LHCN-M2 (cell line): Measurements from ENCODE around the gene TARDBP. TPM values are rescaled to one million over a fixed set of nuclear protein-coding genes. Genes with fewer than 3 reads are reported as not detected.
"Not testable (repeated sequence)": the region's sequence is repeated elsewhere in the genome, so short reads cannot be mapped to it uniquely, and the experiment has no call there.

Experiments
- DNase-seq: peaks from one replicate; pipeline ENCODE4 v3.0.0-alpha.2; 2012; ENCODE audit warnings: low read depth
- total RNA-seq: library from RNA; depleted of rRNA; stranded (reverse); fragments of >200 nt; gene quantifications from 2 replicates; pipeline ENCODE4 v1.2.3, GENCODE V29; 2014; rRNA removed

Gene TARDBP
- total RNA-seq, 1 experiment from 2014 or later: 61.0 TPM

DNA sequence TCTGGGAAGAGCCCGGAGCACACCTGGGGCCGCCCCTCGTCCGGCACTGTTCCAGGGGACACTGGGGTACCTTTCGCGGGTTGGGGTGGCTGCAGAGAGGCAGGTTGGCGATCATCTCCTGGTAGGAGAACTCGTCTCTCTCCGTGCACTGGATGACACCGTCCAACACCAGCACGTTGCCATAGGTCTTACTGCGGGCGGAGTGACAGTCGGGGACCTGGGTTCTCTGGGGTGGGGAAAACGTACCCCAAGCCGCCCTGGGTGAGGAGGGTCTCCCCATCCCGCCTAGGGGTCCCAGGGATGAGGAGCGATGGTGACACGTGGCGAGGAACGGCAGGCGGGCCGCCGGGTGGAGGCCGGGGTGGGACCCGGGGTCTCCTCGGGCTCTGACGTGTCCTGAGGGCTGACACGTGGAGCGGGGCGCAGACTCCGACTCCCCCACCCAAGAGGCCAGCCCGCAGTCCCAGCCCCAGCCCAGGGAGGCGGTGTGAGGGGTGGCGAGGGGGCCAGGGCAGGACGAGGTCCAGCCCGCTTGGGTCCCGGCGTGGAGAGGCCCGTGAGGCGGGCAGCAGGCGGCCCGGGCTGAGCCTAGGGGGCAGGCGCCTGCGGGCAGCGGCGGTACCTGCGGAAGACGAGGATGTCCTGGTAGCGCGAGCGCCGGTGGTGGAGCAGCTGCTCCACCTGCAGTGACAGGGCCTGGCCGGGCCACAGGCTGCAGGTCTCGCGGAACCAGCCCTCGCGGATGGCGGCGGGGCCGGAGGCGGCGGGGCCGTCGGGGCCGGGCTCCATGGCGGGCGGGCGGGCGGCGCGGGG lies 46.9 kb downstream of the TARDBP start:
- no peak for DNase-seq

DNA sequence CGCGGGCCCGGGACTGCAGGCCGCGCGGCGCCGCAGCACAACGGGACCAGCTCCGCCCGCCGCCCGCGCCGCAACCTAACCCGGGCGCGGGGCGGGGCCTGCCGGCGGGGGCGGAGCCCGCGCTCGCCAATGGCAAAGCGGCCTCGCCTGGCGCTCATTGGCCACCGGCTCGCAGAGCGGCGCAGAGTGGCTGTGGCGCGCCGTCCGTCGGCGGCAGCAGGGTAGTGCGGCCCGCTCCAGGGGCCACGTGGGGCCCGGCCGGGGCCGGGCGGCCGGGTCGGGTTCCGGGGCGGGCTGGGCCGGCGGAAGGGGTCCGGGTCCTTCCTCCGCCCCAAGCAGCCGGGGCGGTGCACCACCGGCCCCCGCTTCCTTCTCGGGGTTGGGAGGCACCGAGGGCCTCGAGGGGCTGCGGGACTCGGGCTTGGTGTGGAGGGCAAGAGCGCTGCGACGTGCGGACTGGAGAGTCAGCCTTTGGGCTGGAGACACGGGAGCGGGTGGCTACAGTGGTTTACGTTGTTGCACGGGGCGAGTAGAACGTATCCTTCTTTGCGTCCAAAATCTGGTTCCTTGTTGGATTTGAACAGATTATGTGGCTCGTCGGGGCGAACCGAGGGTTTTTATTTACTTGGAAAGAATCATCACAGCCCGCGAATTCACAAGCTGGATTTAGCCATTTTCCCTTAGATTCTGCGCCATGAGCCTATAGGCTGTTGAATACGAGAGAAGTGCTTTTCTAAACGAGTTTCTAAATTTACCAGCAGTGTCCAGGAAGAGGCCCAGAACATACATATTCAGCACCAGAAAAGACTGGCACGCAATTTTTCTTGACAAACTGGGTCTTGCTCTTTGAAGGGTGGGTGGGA lies 47.7 kb downstream of the TARDBP start, which contains the start of gene SRM:
Gene SRM, minus strand, starts transcription at position 51 of the 863 bp plus-strand sequence. CDS start 75 bp downstream, outside the sequence.
- peak; percentile 87 for DNase-seq

DNA sequence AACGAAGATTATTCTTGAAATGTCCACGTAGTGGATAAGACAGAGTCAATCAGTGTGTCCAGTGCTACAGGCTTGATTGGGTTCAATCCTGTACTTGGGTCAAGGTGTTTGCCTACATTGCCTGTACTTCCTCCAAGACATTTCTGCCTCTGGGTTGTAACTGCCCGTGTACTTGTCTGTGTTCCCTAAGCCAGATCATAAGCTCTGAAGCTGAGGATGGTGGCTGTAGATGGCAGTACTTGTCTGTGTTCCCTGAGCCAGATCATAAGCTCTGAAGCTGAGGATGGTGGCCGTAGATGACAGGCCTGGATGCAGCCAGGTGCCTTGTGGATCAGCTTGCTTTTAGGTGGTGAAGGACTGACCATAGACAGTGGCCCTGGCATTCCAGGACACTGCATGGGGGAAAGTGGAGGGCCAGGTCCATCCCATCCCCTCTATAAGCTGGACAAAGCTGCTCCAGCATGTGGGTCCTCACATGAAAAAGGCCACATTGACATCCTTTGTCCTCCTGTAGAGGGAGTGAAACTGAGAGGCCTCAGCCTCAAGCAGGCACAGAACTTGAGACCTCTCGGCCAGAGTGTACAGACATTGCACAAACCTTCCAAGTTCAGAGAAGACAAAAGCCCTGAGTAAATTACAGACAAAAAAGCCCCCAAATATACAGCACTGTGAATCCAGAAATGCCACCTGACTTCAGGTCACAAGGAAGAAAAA lies 49.4 kb downstream of the TARDBP start:
- no peak for DNase-seq

DNA sequence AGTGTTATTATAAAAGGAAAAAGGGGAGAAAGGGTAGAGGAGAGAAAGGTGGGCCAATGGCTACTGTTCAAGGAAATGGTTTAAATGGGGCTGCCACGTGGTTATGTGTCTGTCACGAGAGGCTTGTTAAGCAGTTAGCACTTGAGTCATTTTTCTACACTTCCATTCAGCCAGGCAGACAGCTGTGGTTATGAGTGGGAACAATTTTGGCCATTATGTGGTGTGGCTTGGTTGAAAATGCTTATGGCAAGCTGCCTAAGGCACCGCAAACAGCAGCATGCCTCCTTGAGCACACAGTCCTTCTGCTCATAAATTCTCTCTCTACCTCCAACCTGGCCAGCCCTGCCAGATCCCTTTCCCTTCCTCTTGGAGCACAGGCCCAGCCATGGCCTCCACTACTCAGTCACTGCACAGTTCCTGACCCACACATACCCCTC lies 50.5 kb downstream of the TARDBP start:
- DNase-seq: peak; percentile 96

DNA sequence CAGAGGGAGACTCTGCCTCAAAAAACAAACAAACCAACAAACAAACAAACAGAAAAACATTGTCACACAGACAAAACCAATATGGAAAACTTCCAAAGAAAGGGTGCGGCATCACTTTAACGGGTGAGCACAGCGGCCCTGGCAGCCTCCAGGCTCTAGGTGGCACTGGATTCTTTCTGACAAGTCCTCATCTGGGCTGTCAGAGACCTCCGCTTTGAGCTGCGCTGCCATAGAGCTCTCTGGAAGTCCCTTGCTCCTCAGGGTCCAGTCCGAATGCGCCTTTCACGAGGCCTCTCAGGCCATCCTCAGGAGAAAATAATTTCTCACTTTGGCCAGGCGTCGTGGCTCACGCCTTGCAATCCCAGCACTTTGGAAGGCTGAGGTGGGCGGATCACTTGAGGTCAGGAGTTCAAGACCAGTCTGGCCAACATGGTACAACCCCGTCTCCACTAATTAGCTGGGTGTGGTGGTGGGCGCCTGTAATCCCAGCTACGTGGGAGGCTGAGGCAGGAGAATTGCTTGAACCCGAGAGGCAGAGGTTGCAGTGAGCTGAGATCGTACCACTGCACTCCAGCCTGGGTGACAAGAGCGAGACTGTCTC lies 51.6 kb downstream of the TARDBP start:
- DNase-seq: not testable (repeated sequence)

DNA sequence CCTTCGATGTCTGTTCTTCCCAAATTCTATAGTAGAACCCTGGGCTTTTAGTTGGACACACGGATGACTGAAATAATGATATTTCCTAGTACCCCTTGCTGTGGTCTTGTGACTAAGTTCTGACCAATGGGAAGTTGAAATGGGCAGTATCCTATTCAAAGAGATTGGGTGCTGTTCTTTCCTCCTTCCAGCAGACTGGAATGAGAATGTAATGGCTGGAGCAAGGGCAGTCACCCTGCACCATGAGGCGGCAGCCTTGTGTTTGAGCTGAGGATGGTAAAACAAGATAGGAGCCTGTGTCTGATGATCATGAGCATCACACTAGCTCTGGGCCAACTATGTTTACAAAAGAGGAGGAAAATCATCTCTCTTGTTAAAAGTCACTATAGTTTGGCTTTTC lies 52.5 kb downstream of the TARDBP start:
- no peak for DNase-seq

DNA sequence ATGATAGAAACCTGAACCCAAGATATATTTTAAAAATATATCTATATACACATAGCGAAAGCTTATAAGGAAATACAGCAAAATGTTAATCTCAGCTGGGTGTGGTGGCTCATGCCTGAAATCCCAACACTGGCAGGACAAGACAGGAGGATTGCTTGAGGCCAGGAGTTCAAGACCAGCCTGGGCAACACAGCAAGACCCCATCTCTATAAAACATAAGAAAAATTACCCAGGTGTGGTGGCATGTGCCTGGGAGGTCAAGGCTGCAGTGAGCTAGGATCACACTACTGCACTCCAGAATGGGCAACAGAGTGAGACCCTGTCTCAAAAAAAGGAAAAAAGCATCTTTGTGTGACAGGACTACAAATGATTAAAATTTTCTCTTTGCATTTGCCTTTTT lies 53.3 kb downstream of the TARDBP start:
- DNase-seq: no peak

DNA sequence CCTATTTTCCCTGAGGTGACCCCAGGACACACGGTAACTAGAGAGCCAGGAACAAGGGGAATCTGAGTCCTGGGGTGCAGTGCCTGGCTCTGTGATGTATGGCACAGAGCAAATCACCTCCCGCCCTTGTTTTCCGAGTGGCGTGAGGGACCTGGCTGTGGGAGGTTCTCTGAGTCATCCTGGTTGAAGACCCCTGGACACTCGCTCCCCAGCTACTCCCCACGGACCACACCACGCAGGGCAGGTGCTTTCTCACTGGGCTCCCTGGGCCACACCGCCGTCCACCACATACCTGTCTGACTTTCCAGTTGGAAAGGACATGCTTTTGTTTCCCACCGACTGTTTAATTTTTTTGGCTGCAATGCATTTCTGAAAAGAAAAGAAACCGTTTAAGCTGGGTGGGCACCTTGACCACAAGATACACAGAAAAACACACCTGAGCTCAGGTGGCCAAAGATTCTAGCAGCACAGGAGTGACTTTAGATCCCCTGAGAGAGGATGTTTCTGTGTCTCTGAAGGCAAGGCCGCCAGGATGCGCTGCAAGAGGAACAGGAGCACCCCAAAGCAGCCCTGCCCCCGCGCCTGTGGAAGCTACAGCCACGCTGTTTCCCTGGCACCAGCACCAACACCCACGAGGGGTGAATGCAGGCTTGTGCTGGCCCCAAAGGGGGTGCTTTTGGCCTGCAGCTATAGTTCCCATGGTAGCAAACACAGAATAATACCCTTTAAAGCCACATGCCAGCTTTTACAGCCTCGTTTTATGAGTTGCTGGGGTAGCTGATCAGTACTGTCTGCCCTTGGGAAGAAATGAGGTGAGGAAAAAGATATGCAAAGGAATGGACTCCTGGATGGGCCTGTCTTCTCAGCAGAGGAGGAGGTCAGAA lies 55.5 kb downstream of the TARDBP start:
- DNase-seq: no peak

DNA sequence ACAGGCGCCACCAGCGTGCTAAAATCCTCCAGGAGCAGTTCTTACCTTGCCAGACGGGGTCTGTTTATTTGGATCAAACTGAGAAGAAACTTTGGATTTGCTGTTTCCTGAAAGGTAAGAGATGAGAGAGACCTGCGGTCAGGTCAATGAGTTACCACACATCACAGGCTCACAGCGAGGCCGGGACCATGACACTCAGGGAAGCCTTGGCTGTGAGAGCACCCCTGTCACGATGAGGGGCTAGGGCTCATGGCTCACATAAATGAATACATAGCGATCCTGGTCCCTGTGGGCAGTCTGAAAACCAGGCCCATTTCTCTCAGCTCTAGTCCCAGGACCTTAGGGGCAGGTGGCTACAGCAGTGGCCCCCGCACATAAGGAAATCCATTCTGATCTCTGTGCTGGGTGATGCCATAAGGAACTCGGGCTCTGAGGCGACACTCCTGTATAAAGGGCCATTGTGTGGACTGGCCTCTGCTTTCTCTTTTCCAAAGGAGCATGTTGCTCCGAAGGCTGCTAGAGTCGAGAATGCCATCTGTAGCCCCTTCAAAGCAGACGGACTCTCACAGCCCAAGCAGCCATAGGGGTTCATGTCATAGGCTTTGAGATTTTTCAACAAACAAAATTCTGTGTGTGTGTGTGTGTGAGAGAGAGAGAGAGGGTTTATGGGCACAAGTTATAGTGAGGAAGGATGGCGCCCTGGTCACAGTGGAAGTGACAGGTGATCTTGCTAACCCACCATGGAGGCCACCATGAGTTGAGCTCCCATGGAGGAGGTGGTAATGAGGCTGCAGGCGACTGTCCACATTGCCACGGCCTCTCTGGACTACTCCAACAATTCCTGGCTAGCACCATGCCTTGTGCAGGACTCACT lies 56.4 kb downstream of the TARDBP start:
- no peak for DNase-seq

DNA sequence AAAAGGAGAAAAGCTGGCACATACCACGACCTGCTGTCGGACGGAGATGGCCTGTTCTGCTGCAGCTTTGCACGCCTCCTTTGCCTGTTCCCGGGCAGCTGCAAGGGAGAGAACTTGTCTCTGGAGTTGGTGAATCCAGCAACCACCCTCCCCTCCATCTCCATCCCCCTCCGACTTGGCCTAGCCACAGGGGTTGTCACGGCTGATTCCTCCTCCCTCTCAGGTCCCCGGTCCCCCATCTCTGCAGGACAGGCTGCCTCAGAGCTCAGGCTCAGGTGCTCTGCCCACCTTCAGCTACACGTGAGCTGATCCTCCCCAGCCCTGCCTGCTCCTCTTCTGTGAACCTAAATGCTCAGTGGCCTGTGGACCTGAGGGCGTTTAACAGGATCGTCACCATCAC lies 58.4 kb downstream of the TARDBP start:
- DNase-seq: no peak

DNA sequence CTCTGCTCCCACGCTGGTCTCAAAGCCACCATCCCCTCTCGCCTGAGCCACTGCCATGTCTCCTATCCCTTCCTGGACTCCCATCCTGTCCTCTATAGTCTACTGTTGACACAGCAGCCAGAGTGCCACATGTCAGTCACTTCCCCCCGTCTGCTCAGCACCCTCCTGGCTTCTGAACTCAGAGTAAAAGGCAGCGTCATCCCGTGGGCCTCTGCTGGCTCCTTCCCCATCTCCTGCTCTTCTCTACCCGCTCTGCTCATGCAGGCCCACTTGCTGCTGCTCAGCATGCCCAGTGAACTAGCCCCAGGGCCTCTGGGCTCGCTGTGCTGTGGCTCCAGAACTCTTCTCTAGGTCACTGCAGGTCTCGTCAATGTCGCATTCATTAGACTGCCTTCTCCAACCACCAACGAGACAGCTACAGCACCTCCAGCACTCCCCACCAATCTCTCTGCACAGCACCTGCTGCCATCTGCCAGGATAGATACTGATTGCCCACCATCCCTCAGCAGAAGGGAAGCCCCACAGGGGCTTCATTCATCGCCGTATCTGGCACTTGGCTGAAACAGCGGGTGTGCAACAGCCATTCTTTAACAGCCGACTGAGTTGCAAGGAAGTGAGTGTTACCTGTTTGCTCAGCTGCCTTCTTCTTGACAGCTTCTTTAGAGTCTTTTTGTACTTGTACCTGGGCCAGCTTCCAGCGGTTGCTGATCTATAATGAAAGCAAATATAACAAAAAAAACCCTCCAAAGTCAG lies 59.2 kb downstream of the TARDBP start:
- DNase-seq: no peak

DNA sequence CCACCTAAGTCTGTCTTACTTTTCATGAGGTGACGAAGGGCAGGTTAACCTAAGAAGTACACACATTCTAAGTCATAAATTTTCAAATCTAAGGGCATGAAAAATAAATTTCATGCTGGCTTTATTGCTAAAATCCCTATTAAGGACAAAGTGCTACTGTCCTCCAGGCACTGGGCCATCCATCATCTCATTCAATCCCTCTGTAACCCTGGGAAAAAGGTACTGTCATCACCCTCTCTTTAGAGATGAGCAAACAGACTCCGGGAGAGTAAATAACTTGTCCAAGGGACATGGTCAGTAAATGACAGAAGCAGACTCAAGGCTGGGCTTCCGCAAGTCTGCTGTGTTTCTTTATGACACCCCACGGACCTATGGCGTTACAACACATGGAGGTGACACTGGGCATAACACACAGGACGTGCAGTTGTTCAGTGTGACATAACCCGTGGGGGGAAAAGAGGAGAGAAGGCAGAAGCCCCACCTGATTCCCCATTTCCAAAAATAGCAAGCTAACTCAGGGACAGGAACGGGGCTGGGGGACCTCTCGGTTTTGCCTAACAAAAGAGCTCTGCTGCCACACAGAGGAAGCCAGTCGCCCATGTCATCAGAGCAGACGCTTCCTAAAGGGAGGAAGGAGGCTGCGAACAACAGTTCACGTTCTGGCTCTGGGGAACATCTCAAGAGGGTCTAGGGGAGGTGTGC lies 59.9 kb downstream of the TARDBP start:
- DNase-seq: no peak

DNA sequence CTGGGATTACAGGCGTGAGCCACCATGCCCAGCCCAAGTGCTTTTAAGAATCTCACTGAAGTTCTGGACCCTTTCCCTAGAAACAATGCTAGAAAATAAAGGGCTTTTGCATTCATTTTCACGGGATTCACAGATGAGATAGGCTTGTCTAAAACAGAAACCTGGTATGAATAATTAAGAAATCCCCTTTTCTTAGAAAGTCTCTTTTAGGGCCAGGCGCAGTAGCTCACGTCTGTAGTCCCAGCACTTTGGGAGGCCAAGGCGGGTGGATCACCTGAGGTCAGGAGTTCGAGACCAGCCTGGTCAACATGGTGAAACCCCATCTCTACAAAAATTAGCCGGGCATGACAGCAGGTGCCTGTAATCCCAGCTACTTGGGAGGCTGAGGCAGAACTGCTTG lies 60.9 kb downstream of the TARDBP start:
- DNase-seq: not testable (repeated sequence)

Other genes starting within 250 kb of the TARDBP start
- 0.11 and 0.26 TPM in 2 replicates for gene CASZ1, start 216.0 kb upstream of the TARDBP start, total RNA-seq
- gene MASP2, start 34.6 kb downstream of the TARDBP start, total RNA-seq: 0.26 TPM in 1 of 2 replicates, not detected in the other
- gene SRM, start 47.4 kb downstream of the TARDBP start, total RNA-seq: 71.1 and 78.6 TPM in 2 replicates
- 55.8 and 62.1 TPM in 2 replicates for gene EXOSC10, start 87.2 kb downstream of the TARDBP start, total RNA-seq
- not detected in 2 replicates for gene ANGPTL7, start 176.7 kb downstream of the TARDBP start, total RNA-seq
- gene MTOR, start 249.9 kb downstream of the TARDBP start, total RNA-seq: 36.3 and 36.4 TPM in 2 replicates